HG02884 (cell line): ENCODE measurements around the gene CX3CL1.
"Not testable (repeated sequence)": the region's sequence is repeated elsewhere in the genome, so short reads cannot be mapped to it uniquely, and the experiment has no call there.

Experiments used
- ATAC-seq: cut with Tn5 transposase; IDR thresholded peaks from one replicate; pipeline ENCODE4 v1.9.1; 2021; ENCODE audit warnings: mild to moderate bottlenecking, moderate library complexity; ENCODE audit not compliant: unreplicated experiment

The CX3CL1 gene

DNA sequence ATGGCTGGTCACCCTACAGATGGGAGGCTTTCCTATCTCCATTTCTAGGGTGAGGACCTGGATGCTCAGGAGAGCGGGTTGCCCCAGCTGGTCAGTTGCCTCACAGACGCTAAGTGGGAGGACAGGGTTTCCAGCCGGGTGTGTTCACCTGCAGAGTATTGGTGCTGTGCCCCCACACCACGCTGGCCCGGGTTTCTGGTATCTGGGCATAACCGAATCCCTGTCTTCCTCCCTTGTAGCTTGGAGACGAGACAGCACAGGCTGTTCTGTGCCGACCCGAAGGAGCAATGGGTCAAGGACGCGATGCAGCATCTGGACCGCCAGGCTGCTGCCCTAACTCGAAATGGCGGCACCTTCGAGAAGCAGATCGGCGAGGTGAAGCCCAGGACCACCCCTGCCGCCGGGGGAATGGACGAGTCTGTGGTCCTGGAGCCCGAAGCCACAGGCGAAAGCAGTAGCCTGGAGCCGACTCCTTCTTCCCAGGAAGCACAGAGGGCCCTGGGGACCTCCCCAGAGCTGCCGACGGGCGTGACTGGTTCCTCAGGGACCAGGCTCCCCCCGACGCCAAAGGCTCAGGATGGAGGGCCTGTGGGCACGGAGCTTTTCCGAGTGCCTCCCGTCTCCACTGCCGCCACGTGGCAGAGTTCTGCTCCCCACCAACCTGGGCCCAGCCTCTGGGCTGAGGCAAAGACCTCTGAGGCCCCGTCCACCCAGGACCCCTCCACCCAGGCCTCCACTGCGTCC, 9.7 kb downstream of the CX3CL1 start:
- ATAC-seq, result no peak

DNA sequence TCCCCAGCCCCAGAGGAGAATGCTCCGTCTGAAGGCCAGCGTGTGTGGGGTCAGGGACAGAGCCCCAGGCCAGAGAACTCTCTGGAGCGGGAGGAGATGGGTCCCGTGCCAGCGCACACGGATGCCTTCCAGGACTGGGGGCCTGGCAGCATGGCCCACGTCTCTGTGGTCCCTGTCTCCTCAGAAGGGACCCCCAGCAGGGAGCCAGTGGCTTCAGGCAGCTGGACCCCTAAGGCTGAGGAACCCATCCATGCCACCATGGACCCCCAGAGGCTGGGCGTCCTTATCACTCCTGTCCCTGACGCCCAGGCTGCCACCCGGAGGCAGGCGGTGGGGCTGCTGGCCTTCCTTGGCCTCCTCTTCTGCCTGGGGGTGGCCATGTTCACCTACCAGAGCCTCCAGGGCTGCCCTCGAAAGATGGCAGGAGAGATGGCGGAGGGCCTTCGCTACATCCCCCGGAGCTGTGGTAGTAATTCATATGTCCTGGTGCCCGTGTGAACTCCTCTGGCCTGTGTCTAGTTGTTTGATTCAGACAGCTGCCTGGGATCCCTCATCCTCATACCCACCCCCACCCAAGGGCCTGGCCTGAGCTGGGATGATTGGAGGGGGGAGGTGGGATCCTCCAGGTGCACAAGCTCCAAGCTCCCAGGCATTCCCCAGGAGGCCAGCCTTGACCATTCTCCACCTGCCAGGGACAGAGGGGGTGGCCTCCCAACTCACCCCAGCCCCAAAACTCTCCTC, 10.4 kb downstream of the CX3CL1 start:
- ATAC-seq, result no peak

DNA sequence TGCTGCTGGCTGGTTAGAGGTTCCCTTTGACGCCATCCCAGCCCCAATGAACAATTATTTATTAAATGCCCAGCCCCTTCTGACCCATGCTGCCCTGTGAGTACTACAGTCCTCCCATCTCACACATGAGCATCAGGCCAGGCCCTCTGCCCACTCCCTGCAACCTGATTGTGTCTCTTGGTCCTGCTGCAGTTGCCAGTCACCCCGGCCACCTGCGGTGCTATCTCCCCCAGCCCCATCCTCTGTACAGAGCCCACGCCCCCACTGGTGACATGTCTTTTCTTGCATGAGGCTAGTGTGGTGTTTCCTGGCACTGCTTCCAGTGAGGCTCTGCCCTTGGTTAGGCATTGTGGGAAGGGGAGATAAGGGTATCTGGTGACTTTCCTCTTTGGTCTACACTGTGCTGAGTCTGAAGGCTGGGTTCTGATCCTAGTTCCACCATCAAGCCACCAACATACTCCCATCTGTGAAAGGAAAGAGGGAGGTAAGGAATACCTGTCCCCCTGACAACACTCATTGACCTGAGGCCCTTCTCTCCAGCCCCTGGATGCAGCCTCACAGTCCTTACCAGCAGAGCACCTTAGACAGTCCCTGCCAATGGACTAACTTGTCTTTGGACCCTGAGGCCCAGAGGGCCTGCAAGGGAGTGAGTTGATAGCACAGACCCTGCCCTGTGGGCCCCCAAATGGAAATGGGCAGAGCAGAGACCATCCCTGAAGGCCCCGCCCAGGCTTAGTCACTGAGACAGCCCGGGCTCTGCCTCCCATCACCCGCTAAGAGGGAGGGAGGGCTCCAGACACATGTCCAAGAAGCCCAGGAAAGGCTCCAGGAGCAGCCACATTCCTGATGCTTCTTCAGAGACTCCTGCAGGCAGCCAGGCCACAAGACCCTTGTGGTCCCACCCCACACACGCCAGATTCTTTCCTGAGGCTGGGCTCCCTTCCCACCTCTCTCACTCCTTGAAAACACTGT, 11.3 kb downstream of the CX3CL1 start:
- no peak for ATAC-seq

DNA sequence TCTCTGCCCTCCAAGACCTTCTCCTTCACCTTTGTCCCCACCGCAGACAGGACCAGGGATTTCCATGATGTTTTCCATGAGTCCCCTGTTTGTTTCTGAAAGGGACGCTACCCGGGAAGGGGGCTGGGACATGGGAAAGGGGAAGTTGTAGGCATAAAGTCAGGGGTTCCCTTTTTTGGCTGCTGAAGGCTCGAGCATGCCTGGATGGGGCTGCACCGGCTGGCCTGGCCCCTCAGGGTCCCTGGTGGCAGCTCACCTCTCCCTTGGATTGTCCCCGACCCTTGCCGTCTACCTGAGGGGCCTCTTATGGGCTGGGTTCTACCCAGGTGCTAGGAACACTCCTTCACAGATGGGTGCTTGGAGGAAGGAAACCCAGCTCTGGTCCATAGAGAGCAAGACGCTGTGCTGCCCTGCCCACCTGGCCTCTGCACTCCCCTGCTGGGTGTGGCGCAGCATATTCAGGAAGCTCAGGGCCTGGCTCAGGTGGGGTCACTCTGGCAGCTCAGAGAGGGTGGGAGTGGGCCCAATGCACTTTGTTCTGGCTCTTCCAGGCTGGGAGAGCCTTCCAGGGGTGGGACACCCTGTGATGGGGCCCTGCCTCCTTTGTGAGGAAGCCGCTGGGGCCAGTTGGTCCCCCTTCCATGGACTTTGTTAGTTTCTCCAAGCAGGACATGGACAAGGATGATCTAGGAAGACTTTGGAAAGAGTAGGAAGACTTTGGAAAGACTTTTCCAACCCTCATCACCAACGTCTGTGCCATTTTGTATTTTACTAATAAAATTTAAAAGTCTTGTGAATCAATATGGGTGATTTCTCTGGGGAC, 12.2 kb downstream of the CX3CL1 start:
- ATAC-seq, result no peak

DNA sequence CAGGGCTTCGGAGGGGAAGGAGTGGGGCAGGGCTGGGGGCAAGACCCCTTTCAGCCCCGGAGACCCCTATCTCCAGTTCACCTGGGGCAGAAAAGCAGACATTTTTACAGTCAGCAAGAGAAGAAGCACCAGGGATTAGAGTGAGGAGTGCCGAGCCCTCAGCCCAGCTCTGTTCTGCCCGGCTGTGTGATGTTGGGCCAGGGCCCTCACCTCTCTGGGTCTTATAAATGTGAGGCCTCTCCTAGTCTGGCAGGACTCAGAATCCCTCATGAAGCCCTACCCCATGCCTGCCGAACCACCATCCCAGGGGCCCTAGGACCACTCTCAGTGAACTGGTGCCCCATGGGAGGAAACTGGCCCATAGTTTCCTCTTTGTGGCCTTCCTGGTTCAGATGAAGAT, 12.8 kb downstream of the CX3CL1 start:
- no peak for ATAC-seq

DNA sequence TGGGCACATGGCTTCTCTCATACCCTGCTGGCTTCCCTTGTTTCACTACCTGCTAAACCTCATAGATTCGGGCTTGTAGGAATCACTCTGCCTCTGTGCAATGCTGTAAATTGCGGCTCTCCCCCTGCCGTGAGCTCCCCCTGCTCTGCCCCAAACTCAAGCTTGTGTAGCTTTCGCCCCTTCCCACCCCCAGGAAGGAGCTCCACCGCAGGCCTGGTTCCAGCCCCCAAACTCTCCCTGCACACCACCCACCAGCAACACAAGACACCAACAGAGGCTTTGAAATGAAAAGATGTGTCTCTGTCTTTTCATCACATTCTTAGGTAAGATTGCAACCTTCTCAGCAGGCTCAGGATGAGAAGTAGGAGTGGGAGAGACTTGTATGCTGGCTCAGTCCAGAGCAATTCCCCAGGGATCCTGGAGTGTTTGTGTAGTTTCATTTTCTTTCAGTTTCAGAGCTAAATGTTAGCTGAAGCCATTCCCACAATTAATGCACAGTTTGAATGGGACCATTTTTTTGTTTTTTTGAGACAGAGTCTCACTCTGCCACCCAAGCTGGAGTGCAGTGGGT, 14.2 kb downstream of the CX3CL1 start:
- no peak for ATAC-seq

DNA sequence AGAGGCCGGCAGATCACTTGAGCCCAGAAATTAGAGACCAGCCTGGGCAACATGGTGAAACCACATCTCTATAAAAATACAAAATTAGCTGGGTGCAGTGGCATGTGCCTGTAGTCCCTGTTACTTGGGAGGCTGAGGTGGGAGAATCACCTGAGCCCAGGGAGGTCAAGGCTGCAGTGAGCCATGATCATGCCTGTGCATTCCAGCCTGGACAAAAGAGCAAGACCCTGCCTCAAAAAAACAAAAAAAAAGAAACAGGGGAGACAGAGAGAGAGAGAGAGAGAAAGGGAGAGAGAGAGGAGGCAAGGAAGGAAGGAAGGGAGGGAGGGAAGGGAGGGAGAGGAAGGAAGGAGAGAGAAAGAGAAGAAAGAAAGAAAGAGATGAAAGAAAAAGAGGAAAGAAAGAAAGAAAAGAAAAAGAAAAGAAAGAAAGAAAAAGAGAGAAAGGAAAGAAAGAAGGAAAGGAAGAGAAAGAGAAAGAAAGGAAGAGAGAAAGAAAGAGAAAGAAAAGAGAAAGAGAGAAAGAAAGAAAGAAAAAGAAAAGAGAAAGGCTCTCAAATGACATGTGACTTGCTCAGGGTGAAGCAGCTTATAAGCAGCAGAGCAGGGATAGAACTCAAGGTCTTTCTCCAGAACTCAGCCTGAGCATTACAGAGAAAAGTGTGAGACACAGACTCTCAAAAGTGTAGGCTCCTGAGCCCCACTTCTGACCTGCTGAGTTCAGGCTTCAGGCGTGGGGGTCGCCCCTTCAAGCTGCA, 15.5 kb downstream of the CX3CL1 start:
- ATAC-seq, result no peak

DNA sequence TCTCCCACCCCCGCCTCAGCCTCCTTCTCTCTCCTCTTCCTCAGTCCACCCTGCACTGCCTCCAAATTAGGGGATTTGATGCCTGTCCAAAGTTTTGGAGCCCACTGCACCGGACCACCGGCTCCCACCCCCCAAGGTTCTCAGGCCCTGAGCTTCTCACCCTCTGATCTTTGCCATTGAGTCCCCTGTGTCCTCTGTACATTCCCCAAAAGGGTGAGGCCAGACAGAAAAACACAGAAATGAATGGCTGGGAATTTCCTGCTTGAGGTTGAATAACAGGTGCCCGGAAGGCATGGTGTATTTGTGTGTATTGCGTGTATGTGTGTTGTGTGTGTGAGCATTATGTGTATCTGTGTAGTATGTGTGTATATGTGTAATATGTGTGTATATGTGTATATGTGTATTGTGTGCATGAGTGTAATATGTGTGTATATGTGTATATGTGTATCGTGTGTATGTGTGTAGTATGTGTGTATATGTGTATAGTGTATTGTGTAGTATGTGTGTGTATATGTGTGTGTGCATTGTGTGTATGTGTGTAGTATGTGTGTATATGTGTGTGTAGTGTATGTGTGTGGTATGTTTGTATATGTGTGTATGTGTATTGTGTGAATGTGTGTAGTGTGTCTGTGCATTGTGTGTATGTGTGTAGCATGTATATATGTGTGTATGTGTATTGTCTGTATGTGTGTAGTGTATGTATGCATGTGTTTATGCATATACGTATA, 16.2 kb downstream of the CX3CL1 start:
- ATAC-seq, result no peak

DNA sequence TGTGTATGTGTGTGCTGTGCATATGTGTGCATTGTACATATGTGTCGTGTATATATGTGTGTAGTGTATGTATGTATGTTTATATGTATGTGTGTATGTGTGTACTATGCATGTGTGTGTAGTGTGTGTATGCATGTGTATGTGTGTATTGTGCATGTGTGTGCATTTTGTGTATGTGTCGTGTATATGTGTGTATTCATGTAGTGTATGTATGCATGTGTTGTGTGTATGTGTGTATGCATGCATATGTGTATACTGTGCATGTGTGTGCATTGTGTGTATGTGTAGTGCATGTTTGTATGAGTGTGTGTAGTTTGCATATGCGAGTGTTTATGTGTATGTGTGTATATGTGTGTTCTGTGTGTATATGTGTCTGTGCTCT, 16.8 kb downstream of the CX3CL1 start:
- ATAC-seq, result no peak

DNA sequence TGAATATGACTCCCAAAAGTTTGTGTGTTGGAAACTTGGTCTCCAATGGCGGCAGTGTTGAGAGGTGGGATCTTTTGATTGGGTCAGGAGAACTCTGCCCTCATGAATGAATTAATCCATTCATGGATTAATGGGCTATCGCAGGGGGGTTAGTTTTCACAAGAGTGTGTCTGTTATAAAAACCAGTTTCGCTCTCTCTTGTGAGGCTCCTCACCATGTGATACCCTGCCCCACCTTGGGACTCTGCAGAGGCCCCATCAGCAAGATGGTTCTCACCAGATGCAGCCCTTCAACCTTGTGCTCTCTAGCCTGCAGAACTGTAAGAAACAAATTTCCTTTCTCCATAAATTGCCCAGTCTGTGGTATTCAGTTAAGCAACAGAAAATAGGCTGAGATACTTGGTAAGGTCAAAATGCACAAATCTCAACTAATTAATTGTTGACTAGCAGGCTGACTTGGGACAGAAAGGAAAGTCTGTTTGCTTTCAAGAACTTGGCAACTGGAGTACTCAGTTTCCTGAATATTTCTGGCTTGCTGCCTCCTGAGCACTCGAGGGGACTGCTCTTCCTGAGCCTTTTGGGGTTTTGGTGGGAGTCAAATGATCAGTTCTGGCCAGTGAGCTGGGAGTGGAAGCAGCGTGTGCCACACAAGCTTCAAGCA, 18.5 kb downstream of the CX3CL1 start:
- ATAC-seq, result no peak

DNA sequence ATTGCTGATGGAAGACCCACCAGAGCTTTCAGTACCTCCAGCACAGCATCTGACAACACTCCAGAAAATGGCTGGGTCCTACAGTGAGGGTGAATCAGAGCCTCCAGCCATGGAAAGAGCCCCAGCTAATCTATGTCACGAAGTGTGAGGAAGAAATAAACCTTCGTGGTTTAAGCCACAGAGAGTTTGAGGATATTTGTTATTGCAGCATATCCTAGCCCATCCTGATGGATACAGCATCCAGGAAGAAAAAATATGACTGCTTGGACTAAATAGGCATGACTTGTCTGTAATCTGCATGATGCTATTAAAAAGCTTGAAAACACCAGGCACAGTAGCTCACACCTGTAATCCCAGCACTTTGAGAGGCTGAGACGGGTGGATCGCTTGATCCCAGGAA, 19.0 kb downstream of the CX3CL1 start:
- ATAC-seq, result no peak

DNA sequence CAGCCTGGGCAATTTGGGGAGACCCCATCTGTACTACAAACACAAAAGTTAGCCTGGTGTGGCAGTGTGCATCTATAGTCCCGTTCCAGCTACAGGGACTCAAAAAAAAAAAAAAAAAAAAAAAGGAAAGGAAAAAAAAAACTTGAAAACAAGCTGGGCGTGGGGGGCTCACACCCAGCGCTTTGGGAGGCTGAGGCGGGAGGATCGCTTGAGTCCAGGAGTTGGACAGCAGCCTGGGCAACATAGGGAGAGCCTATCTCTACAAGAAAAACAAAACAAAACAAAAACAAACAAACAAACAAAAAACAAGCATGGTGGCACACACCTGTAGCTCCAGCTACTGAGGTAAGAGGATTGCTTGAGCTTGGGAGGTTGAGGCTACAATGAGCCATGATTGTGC, 19.4 kb downstream of the CX3CL1 start:
- ATAC-seq, result no peak

DNA sequence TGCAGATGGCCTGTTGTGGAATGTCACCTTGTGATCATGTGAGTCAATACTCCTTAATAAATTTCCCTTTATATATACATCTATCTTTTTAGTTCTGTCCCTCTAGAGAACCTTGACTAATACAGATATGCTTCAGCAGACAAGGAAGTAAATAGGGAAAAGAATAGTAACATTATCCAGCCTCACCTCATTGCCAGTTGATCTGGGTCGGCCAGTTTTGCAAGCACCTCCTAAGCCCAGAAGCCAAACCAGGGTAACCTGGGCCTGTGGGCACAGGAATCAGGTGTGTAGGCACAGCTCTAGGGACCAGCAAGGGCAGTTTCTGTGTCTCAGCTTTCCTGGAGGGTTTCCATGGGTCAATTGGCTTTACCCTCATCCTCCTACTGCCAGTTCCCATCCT, 20.4 kb downstream of the CX3CL1 start:
- ATAC-seq, result no peak

DNA sequence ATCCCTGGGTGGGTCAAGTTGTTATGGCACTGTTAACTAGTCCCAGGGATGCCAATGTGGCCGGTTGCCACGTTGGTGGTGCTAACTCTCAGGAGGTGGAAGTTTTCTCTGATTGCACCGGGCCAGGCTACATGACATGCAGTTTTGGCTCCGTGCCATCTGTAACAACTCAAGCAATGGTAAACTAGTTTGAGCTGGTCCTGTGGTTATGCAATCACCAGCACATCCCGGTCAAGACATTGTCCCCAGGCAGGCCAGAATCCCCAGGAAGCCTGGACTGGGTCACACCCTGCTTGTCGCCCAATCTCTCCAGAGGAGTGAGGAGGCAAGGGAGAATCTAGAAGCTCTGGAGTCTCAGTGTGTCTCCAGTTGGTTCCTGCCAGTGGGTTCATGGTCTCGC, 22.2 kb downstream of the CX3CL1 start:
- no peak for ATAC-seq

DNA sequence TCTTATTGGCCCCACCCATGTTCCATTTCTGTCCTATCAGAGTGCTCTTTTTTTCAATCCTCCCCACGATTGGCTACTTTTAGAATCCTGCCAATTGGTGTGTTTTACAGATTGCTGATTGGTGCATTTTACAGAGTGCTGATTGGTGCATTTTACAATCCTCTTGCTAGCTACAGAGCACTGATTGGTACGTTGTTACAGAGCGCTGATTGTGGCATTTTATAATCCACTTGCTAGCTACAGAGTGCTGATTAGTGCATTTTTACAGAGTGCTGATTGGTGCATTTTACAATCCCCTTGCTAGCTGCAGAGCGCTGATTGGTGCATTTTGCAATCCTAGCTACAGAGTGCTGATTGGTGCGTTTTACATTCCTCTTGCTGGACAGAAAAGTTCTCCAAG, 22.7 kb downstream of the CX3CL1 start:
- no peak for ATAC-seq

DNA sequence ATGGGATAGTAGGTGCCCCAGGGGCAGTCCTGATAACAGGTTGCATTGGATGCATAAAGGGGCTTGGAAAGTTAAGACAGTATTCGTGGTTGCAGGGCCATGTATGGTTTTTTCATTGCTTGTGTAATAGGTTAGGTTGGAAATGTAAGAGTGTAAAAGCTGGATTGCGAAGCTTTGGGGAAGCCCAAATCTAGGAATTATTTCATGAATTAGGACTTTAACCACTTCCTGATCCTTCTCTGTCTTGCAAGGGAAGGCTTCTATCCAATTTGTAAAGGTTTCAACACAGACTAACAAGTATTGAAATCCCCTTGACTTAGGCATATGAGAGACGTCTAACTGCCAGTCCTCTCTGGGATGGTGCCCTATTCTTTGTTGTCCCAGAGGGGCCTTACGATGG, 24.5 kb downstream of the CX3CL1 start:
- no peak for ATAC-seq

DNA sequence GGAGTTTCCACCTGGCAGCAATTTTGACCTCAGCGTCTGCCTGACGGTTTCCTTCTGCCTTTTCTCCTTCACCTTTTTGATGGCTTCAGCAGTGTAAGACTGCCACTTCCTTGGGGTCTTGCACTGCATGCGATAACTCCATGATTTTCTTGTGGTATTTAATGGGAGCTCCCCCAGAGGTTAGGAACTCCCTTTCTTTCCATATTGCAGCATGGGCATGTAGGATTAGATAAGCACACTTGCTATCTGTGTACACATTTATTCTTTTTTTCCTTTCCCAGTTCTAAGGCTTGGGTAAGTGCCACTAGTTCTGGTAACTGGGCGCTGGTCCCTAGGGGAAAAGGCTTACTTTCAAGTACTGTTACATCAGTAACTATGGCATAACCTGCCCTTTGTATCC, 25.2 kb downstream of the CX3CL1 start:
- ATAC-seq, result not testable (repeated sequence)

DNA sequence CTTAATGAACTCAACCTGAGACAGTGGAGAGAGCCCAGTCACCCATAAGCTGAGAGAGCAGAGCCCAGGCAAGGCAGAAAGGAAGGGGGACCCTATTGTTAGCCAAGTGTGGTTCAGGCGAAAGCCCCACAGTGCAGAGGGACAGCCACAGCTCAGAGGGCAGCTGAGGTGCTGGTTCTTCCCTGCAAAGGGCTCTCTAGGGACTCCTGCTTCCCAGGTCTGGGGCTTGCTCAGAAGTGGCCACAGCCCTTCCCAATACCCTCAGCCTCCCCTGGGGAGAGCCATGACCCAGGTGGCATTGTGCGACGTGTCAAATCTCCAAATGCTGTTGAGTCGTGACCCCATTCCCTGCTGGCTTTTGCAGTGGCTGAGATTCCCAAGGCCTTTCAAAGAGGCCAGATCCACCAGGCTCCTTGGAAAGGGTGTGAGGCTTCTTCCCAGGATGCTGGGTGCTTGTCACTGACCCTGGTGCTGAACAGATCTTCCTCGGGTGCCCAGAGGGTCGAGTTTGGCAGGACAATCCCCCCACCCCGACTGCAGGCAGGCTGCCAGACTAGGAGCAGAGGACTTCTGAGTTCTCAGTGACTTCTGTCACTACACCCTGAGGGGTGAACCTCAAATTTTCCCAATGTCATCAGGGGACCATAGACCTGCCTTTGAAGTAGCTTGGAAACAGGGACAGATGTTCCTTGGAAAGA, 29.8 kb downstream of the CX3CL1 start:
- ATAC-seq, result no peak
